ENCODE data around the gene ATRX. TPM values are rescaled to one million over a fixed set of nuclear protein-coding genes. Genes with fewer than 3 reads are reported as not detected.

Gene ATRX
- total and polyA plus RNA-seq, 2 experiments from 2014 or later, result 162 to 179 TPM

DNA sequence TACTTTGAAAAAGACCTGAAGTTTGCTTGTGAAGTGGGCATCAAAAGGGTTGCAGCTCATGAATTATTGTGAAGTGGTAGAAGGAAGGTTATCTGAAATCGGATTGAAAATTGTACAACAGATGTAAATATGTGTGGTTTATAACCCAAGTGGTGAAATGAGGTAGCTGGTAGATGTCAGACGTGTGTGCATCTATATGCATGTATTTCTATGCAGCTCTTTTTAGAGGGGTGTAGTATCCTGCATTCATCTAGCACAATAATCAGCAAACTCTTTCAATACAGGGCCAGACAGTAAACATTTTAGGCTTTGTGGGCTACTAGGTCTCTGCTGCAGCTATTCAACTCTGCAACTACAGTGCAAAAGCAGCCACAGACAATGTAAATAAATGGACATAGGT is 9.4 kb downstream of the ATRX start:
- ATAC-seq, result no peak
- Mint-ChIP-seq H3K36me3 (ENCODE audit: low read depth) (peaks cover 4% of the 10 kb centered on the region; the same call in 1 of the 3 replicates), H3K4me3 (no peak overlapping the region)

More for the DNA sequence above, 9.4 kb downstream of the ATRX start:
- peaks cover 20% of the 10 kb centered on the region for H4K20me1 ChIP-seq (replicated peaks; ENCODE audit: insufficient read depth)
- Mint-ChIP-seq H3K9me3 (no peaks in the 10 kb centered on the region), H3K27ac (no peak overlapping the region), H3K4me1 (peaks cover 12% of the 10 kb centered on the region), H3K27me3 (ENCODE audit: insufficient read depth, low read depth, poor library complexity) (no peaks in the 10 kb centered on the region)
- DNase-seq (ENCODE audit: low spot score), result no peak
- no peaks in the 10 kb centered on the region for H3F3A ChIP-seq (replicated peaks; ENCODE audit: low read depth)
- TF ChIP-seq POLR2AphosphoS5 (IDR thresholded peaks at IDR 0.05; ENCODE audit: low read depth) (no peak), CTCF (conservative IDR thresholded peaks at IDR 0.05; ENCODE audit: low read depth in 2 of 2) (no peak), REST (IDR thresholded peaks at IDR 0.05; ENCODE audit: unreplicated experiment) (no peak), ZNF114 (CRISPR knock-in tag; IDR thresholded peaks at IDR 0.05) (no peak), NANOG (IDR thresholded peaks at IDR 0.05; ENCODE audit: borderline replicate concordance) (no peak), EZH2phosphoT487 (IDR thresholded peaks at IDR 0.05; ENCODE audit: unreplicated experiment) (no peak), ETS1 (IDR thresholded peaks at IDR 0.05) (no peak), STAT1 (IDR thresholded peaks at IDR 0.05; ENCODE audit: unreplicated experiment) (no peak), ZNF331 (CRISPR knock-in tag; IDR thresholded peaks at IDR 0.05; ENCODE audit: low read depth) (no peak), CREB1 (CRISPR knock-in tag; IDR thresholded peaks at IDR 0.05; ENCODE audit: low read depth) (no peak), JUNB (IDR thresholded peaks at IDR 0.05; ENCODE audit: unreplicated experiment) (no peak), EZH2 (IDR thresholded peaks at IDR 0.05; ENCODE audit: low read depth, unreplicated experiment) (no peak)
- TF ChIP-seq, protein P1, sequence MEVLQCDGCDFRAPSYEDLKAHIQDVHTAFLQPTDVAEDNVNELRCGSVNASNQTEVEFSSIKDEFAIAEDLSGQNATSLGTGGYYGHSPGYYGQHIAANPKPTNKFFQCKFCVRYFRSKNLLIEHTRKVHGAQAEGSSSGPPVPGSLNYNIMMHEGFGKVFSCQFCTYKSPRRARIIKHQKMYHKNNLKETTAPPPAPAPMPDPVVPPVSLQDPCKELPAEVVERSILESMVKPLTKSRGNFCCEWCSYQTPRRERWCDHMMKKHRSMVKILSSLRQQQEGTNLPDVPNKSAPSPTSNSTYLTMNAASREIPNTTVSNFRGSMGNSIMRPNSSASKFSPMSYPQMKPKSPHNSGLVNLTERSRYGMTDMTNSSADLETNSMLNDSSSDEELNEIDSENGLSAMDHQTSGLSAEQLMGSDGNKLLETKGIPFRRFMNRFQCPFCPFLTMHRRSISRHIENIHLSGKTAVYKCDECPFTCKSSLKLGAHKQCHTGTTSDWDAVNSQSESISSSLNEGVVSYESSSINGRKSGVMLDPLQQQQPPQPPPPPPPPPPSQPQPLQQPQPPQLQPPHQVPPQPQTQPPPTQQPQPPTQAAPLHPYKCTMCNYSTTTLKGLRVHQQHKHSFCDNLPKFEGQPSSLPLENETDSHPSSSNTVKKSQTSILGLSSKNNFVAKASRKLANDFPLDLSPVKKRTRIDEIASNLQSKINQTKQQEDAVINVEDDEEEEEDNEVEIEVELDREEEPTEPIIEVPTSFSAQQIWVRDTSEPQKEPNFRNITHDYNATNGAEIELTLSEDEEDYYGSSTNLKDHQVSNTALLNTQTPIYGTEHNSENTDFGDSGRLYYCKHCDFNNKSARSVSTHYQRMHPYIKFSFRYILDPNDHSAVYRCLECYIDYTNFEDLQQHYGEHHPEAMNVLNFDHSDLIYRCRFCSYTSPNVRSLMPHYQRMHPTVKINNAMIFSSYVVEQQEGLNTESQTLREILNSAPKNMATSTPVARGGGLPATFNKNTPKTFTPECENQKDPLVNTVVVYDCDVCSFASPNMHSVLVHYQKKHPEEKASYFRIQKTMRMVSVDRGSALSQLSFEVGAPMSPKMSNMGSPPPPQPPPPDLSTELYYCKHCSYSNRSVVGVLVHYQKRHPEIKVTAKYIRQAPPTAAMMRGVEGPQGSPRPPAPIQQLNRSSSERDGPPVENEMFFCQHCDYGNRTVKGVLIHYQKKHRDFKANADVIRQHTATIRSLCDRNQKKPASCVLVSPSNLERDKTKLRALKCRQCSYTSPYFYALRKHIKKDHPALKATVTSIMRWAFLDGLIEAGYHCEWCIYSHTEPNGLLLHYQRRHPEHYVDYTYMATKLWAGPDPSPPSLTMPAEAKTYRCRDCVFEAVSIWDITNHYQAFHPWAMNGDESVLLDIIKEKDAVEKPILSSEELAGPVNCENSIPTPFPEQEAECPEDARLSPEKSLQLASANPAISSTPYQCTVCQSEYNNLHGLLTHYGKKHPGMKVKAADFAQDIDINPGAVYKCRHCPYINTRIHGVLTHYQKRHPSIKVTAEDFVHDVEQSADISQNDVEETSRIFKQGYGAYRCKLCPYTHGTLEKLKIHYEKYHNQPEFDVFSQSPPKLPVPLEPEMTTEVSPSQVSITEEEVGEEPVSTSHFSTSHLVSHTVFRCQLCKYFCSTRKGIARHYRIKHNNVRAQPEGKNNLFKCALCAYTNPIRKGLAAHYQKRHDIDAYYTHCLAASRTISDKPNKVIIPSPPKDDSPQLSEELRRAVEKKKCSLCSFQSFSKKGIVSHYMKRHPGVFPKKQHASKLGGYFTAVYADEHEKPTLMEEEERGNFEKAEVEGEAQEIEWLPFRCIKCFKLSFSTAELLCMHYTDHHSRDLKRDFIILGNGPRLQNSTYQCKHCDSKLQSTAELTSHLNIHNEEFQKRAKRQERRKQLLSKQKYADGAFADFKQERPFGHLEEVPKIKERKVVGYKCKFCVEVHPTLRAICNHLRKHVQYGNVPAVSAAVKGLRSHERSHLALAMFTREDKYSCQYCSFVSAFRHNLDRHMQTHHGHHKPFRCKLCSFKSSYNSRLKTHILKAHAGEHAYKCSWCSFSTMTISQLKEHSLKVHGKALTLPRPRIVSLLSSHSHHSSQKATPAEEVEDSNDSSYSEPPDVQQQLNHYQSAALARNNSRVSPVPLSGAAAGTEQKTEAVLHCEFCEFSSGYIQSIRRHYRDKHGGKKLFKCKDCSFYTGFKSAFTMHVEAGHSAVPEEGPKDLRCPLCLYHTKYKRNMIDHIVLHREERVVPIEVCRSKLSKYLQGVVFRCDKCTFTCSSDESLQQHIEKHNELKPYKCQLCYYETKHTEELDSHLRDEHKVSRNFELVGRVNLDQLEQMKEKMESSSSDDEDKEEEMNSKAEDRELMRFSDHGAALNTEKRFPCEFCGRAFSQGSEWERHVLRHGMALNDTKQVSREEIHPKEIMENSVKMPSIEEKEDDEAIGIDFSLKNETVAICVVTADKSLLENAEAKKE (CRISPR knock-in tag; IDR thresholded peaks at IDR 0.05), result no peak
- peaks cover 5% of the 10 kb centered on the region; the same call in 1 of the 2 replicates for H3K4me1 ChIP-seq (ENCODE audit: insufficient read depth)
- H3K27ac ChIP-seq (ENCODE audit: low read depth), result no peak overlapping the region
- no peaks in the 10 kb centered on the region for H3K27me3 ChIP-seq (ENCODE audit: insufficient read depth)
- no peak overlapping the region for H2AFZ ChIP-seq
- no peaks in the 10 kb centered on the region for H3K9me2 ChIP-seq (ENCODE audit: insufficient read depth)
- H3K4me2 ChIP-seq, result no peak overlapping the region
- peaks cover 100% of the 10 kb centered on the region for H3K79me2 ChIP-seq (replicated peaks; ENCODE audit: insufficient read depth)
- H3K36me3 ChIP-seq (ENCODE audit: insufficient read depth), result no peaks in the 10 kb centered on the region
- H3K4me3 ChIP-seq, result no peak overlapping the region

All from GM23338 (cell line).